ENCODE measurements around the gene MPPED2. TPM values are rescaled to one million over a fixed set of nuclear protein-coding genes. Genes with fewer than 3 reads are reported as not detected.

Gene MPPED2
- polyA plus RNA-seq, 3 donors = 0.29 to 0.59 (median 0.52) TPM

DNA sequence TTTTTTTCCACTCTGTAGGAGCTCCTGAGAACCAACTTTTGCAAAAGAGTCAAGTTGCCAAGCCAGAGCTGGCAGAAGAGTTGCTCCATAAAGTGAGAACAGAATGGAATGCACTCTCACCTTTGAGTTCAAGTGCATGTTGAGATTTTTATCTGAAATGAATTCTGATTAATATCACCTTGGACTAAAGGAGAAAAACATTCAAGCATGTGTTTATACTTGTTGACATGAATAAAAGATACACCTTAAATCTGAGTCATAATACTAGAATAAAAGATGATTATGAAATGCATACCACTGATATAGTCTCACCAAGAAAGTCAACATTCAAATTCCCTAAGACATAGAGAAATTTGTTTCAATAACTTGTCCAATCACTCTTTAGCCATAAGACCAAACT lies 225.4 kb downstream of the MPPED2 start:
- Histone ChIP-seq H3K36me3 (replicated peaks in 1 of 2; ENCODE audit: control insufficient read depth in 1 of 2, insufficient read depth in 2 of 2, low read length in 2 of 2) (no peaks in the 10 kb centered on the region), H3K9me3 (replicated peaks in 1 of 2; ENCODE audit: control insufficient read depth in 1 of 2, insufficient read depth in 1 of 2, low read length in 2 of 2) (no peaks in the 10 kb centered on the region), H3K9ac (ENCODE audit: insufficient read depth, low read length, poor library complexity, severe bottlenecking) (no peak overlapping the region), H3K4me3 (replicated peaks in 1 of 3; ENCODE audit: low read depth in 2 of 3, low read length in 3 of 3) (no peak overlapping the region), H3K4me1 (ENCODE audit: control insufficient read depth in 1 of 2, insufficient read depth in 2 of 2, low read length in 2 of 2) (no peaks in the 10 kb centered on the region), H2AFZ (ENCODE audit: insufficient read depth, low read depth, low read length, poor library complexity, severe bottlenecking) (no peak overlapping the region), H3K4me2 (replicated peaks; ENCODE audit: extremely low read depth, low read length, poor library complexity, severe bottlenecking) (no peak overlapping the region), H3K79me2 (ENCODE audit: insufficient read depth, low read length) (no peaks in the 10 kb centered on the region), H4K20me1 (ENCODE audit: insufficient read depth, low read length) (no peaks in the 10 kb centered on the region), H3K27ac (ENCODE audit: low read depth in 1 of 2, low read length in 2 of 2) (no peak overlapping the region), H3K27me3 (ENCODE audit: control insufficient read depth in 2 of 2, insufficient read depth in 2 of 2, low read length in 2 of 2) (no peaks in the 10 kb centered on the region)
- intact Hi-C loops (cut with micrococcal nuclease) = no loop called here
- Mint-ChIP-seq H3K9me3 (peaks cover 0 to 4% (median 1%) of the 10 kb centered on the region in 7 donors), H3K4me3 (no peak overlapping the region), H3K4me1 (no peaks in the 10 kb centered on the region), H3K36me3 (no peaks in the 10 kb centered on the region), H3K27ac (no peak overlapping the region), H3K27me3 (ENCODE audit: low read depth in 3 of 3) (peaks cover 0 to 2% (median 0%) of the 10 kb centered on the region in 3 donors)
- TF ChIP-seq, protein P1, sequence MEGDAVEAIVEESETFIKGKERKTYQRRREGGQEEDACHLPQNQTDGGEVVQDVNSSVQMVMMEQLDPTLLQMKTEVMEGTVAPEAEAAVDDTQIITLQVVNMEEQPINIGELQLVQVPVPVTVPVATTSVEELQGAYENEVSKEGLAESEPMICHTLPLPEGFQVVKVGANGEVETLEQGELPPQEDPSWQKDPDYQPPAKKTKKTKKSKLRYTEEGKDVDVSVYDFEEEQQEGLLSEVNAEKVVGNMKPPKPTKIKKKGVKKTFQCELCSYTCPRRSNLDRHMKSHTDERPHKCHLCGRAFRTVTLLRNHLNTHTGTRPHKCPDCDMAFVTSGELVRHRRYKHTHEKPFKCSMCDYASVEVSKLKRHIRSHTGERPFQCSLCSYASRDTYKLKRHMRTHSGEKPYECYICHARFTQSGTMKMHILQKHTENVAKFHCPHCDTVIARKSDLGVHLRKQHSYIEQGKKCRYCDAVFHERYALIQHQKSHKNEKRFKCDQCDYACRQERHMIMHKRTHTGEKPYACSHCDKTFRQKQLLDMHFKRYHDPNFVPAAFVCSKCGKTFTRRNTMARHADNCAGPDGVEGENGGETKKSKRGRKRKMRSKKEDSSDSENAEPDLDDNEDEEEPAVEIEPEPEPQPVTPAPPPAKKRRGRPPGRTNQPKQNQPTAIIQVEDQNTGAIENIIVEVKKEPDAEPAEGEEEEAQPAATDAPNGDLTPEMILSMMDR (IDR thresholded peaks at IDR 0.05) = no peak
- no peak for DNase-seq

Data from CD14-positive monocyte (primary cell).